Activated T-helper 1 cell treated with anti-CD3 and anti-CD28 coated beads, Interleukin-2, amount 50 U/mL, for 16 hours (primary cell): ENCODE measurements around the gene COL5A3.
"Not testable (repeated sequence)": the region's sequence is repeated elsewhere in the genome, so short reads cannot be mapped to it uniquely, and the experiment has no call there.

Experiments used
- DNase-seq, 2 donors: peaks; one replicate each; pipeline ENCODE4 v3.0.0-alpha.2; 2020; ENCODE audit warnings: low read depth in 1 of 2, low spot score in 1 of 2

The COL5A3 gene

DNA sequence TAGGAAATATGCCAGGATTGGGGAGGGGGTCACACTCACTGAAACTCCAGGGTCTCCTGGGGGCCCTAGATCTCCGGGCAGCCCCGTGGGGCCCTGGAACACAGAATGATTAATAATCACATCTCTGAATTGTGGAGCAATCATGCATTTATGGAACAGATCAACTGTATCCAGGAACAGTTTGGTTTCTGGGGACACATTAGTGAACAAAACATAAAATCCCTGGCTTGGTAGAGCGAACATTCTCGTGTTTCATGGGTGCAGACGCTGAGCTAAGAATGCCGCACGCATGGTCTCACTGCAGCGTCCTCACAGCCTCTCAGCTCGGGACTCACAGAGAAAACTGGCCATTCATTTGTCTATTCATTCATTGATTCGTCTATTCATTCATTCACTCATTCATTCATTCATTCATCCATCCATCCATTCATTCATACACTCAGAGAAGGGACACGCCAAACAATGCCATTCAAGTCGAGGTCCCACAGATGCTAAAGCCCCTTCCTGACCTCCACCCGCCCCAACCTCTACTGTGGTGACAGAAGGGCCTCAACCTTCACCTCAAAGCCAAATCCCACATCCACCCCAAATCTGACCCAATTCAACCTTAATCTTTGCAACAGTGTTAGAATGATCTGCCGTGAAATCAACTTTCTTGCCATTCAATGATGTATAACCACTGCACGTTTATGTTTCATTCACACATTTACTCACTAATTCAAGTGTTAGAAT, 39.0 kb downstream of the COL5A3 start:
- DNase-seq, result no peak

- DNase-seq, result no peak
These were observed 39.8 kb downstream of the COL5A3 start for GRCh38 chr19:9970481-9970880.

DNA sequence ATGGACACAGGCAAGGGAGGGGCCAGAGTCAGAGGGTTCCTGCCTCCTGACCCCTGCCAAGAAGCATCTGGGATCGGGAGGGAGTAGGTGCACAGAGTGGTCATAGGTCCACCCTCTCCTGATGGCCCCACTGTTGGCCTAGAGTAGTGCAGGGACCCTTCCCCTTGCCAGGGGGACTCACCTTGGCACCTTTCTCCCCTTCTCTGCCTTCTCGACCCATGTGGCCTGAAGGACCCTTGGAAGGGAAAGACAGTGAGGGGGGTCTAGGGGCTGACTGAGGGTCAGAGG, 40.7 kb downstream of the COL5A3 start:
- DNase-seq, result no peak

DNA sequence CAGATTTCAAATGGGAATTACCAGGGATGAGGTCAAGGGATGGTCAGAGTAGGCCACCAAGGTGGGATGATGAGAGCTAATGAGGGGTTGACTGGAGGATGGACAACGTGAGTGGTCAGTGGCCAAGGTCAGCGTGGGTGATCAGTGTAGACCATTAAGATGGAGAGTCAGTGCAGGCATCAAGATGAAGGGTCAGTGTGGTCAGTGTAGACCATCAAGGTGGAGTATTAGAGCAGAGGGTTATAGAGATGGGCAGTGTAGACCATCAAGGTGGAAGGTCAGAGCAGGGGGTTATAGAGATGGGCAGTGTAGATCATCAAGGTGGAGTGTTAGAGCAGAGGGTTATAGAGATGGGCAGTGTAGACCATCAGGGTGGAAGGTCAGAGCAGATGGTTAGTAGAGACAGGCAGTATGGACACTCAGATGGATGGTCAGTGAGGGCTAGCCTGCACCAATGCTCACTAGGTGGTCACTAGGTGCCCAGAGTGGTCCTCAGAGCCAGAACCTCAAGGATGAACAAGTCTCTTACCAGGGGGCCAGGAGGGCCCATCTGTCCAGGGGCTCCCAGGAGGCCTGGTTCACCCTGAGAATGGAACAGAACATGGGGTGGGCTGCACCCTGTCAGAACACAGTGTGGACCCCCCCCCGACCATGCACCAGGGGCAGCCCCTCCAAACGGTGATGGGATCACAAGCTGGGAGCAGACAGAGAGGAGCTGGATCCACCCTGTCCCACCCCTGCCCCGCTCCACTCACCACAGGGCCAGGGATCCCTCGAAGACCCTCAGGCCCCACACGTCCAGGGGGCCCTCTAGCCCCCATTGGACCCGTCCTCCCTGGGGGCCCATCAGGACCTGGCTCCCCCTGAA, 41.2 kb downstream of the COL5A3 start:
- no peak for DNase-seq

DNA sequence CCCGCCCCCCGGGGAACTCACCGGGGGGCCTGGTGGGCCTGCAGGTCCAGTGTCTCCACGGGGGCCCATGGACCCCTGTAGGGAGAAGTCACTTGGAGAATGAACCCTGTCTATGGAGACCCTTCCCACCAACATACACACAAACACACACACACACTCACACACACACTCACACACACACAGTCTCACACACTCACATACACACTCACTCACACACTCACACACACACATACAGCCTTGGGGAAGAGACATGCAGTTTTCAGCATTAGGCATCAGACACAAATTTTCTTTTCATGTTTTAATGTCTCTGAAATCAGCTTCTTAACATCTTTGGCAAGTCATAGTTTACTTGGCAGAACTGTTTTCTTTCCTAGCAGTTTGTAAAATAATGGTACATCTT, 43.0 kb downstream of the COL5A3 start:
- DNase-seq, result no peak

- no peak for DNase-seq
These were observed 43.9 kb downstream of the COL5A3 start for GRCh38 chr19:9966448-9966847.

DNA sequence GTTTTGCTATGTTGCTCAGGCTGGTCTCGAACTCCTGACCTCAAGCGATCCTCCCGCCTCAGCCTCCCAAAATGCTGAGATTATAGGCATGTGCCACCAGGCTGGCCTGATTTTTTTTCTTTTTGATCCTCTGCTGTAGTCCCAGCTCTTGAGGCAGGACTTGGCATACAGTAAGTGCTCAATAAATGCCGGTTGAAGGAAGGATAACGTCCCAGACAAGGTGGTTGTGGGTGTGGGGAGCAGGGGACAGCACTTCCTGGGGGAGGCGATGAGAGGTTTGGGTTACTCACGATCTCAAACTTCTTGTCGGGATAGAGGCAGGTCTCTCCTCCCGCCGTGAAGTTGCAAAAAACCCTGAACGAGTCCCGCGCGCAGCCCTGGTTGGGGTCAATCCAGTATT, 44.3 kb downstream of the COL5A3 start:
- DNase-seq, result no peak

GRCh38 chr19:9962623-9963290, 47.5 kb downstream of the COL5A3 start:
- DNase-seq, result no peak

- no peak for DNase-seq
These were observed 49.2 kb downstream of the COL5A3 start for GRCh38 chr19:9961103-9961502.

DNA sequence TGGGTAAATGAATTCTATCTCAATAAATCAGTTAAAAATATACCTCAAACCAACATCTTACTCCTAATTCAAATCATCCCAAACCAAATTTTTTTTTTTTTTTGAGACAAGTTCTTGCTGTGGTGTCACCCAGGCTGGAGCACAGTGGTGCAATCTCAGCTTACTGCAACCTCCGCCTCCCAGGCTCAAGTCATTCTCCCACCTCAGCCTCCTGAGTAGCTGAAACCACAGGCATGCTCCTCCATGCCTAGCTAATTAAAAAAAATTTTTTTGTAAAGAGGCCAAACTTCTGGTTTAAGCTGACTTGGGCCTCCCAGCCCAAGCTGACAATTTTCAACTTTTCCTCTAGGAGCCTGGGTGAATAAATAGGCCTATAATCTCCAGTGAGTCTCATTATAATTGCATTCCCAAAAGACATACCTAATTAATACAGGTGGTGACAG, 51.9 kb downstream of the COL5A3 start:
- no peak for DNase-seq

- DNase-seq, result no peak
These were observed 53.3 kb downstream of the COL5A3 start for GRCh38 chr19:9956956-9957355.

DNA sequence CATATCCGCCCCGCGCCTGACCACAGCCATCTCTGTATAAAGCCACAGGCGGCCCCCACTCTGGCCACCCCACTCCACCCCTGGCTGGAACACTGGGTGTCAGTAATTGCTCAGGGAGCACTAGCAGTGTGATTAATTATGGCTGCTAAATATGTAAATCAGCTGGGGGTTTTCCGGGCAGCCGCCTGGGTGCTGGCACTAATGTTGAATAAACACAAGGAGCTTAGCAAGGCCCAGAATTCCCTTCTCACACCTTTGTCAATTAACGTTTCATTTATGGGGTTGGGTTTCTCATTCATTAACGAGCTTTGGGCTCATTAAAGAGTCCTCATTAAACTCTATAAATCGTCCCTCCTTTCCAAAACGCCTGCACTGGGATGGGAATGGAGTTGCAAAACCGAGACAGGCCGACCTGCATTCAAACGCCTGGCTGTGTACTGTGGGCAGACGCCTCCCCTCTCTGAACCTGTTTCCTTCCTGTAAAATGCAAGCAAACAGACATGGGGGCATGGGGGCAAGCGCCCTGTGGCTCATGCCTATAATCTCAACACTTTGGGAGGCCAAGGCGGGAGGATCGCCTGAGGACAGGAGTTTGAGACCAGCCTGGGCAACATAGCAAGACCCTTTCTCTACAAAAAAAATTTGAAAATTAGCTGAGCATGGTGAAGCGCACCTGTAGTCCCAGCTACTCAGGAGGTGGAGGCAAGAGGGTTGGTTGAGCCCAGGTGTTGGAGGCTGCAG, 56.3 kb downstream of the COL5A3 start:
- DNase-seq, result no peak

- no peak for DNase-seq
These were observed 58.0 kb downstream of the COL5A3 start for GRCh38 chr19:9952276-9952675.

DNA sequence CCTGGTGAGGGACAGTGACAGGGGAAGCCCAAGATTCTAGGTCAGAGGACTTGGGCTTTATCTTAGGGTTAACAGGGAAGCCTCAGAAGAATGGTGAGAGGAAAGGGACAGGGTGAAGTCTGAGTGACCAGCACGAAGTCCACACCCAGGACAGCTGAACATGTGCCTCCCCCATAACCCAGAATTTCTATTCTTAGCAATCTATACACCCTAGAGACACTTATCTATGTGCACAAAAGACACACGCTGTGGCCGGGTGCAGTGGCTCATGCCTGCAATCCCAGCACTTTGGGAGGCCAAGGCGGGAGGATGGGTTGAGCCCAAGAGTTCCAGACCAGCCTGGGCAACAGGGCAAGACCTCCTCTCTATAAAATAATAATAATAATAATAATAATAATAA, 62.9 kb downstream of the COL5A3 start:
- DNase-seq, result no peak

DNA sequence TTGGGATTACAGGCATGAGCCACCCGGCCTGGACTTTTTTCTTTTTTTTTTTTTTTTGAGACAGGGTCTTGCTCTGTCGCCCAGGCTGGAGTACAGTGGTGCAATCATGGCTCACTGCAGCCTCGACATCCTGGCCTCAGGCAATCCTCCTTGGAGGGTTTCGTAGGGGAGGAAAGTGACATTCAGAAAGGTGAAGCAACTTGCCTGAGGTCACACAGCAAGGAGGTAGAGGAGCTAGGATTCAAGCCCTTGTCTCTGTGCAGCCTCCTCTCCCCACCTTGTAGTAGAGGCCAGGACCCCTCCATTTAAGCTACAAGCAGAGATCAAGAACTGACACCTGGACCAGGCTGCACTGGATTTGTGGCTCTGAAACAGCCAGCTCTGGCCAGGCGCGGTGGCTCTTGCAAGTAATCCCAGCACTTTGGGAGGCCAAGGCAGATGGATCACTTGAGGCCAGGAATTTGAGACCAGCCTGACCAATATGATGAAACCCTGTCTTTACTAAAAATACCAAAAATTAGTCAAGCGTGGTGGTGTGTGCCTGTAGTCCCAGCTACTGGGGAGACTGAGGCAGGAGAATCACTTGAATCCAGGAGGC, 63.7 kb downstream of the COL5A3 start:
- not testable (repeated sequence) for DNase-seq

DNA sequence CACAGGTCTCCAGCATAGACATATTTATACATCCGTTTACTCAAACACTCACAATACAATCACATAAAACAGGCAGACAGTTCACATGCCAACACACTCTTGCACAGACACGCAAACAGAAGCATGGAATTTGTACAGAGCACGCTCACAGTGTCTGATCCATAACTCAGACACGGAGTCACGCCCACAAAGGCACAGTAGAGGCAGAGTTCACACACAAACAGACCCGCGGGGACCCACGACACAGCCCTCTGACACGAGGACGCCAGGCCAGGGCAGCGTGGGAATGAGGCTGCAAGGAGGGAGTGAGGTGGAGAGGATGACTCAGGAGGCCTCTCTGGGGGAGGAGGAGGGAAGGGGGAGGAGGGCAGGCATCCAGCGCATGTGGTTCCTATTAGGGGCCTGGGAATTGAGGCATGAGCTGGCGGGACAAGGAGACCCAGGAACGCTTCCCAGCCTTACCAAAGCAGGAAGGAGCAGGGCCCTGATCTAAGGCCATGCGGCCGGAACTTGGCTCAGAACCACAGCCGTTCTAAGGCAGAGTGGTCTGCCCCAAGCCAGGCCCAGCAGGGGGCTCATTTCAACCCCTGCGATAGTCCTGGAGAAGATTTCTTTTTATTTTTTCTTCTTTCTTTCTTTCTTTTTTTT, 64.9 kb downstream of the COL5A3 start:
- no peak for DNase-seq

GRCh38 chr19:9943744-9944143, 66.6 kb downstream of the COL5A3 start:
- no peak for DNase-seq

DNA sequence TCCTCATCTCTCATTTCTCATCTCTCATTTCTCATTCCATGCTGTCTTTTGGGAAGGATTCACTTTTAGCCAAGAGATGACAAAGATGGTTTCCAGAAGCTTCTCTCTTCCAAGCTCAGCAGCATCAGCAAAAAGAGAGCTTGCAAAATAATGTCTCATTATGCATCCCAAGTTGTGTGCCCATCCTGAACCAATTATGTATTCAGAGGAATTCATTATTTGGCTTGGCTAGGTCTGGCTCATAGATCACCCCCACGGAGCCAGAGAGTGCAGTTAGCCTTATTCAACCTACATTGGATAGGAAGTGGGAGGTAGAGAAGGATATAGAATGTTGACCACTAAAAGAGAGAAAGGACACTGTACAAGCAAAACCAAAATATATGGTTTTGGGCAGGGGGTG, 68.6 kb downstream of the COL5A3 start:
- no peak for DNase-seq

DNA sequence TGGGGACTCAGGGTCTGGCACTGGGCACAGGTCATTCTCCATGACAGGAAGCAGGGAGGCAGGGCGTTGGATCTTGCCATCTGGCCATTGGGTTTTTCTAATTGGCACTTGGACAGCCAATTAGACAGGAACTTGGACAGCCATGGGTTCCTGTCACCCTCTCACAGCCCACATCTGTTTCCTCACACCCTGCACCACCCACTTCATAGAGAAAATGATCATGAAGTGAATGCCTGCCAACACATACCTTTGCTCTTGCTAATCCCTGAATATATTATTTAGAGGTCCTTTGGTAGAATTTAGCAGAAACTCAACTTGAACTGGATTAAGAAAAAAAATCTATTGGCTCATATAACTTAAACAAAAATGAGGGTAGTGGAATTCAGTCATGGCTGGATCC, 69.1 kb downstream of the COL5A3 start:
- no peak for DNase-seq

- no peak for DNase-seq
These were observed 69.5 kb downstream of the COL5A3 start for GRCh38 chr19:9940778-9941177.
